ENCODE measurements around the gene CD46. TPM values are rescaled to one million over a fixed set of nuclear protein-coding genes. Genes with fewer than 3 reads are reported as not detected.

Gene CD46
- total RNA-seq, 1 experiment from 2014 or later = 114 TPM

- DNase-seq (ENCODE audit: low read depth) = no peak
Observed at GRCh38 chr1:207813512-207813881, 61.6 kb downstream of the CD46 start.

- DNase-seq (ENCODE audit: low read depth) = no peak
Observed at GRCh38 chr1:207813946-207814345, 62.1 kb downstream of the CD46 start.

GRCh38 chr1:207814469-207814868 lies 62.6 kb downstream of the CD46 start:
- DNase-seq (ENCODE audit: low read depth) = no peak

- no peak for DNase-seq (ENCODE audit: low read depth)
Observed at GRCh38 chr1:207815466-207815865, 63.6 kb downstream of the CD46 start.

DNA sequence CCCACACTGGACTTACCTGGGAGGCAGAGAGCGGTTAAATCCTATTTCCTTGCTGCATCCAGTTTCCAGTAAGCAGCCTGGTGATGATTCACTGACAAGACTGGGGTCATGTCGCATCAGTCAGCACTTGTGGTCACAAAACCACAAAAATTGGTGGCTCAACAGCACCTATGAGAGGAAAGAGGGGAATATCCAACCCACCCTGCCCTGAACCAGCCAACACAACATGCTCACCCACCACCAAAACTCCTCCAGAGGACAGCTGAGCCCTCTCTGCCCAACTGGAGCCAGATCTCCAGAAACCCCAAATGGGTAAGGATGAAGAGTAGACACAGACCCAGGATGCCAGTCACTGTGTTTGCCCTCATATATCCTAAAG lies 64.0 kb downstream of the CD46 start:
- DNase-seq (ENCODE audit: low read depth) = peak; percentile 89

- no peak for DNase-seq (ENCODE audit: low read depth)
Observed at GRCh38 chr1:207817166-207817565, 65.3 kb downstream of the CD46 start.

DNA sequence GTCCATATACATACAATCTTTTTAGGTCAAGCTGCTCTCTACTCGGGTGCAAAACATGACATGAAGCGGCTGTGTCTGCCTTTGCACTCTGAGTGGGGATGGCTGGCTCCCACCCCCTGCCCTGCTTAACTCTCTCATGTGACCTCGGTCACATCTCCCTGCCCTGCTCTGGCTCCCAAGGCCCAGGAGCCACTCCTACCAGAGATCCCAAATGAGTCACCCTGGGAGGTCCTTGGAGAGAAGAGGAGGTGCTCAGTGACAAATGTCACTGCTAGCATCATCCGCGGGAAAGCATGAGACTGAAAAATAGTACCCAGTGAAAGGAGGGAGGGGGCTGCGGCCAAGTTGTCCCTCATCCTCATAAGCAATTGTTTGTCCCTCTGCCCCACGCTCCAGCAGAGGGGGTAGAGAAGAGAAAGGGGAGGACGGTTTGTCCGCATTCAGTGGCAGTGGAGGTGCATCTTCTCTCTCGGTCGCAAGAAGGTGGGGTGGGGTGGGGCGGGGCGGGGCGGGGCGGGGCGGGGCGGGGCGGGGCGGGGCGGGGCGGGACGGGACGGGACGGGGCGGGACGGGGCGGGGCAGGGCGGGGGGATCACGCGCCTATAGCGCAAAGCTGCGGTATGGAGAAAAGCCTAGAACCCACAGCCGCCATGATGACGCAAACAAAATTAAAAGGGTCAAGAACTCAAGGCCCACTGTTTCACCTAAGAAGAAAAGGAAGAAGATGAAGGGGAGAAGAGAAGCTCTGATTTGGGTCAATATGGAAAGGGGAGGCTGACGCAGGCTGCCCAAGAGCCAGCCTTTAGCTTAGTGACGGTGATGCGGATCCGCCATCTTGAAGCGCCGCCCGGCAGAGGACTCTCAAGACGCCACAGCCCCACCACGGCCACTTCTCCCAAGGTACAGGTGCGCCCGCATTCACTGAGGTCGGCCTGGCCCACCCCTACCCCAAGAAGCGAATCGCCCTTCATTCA lies 66.2 kb downstream of the CD46 start:
- no peak for DNase-seq (ENCODE audit: low read depth)

- DNase-seq (ENCODE audit: low read depth) = peak; percentile 82
Observed at GRCh38 chr1:207818971-207819451, 67.2 kb downstream of the CD46 start.

GRCh38 chr1:207820568-207821463 lies 69.0 kb downstream of the CD46 start:
- no peak for DNase-seq (ENCODE audit: low read depth)

DNA sequence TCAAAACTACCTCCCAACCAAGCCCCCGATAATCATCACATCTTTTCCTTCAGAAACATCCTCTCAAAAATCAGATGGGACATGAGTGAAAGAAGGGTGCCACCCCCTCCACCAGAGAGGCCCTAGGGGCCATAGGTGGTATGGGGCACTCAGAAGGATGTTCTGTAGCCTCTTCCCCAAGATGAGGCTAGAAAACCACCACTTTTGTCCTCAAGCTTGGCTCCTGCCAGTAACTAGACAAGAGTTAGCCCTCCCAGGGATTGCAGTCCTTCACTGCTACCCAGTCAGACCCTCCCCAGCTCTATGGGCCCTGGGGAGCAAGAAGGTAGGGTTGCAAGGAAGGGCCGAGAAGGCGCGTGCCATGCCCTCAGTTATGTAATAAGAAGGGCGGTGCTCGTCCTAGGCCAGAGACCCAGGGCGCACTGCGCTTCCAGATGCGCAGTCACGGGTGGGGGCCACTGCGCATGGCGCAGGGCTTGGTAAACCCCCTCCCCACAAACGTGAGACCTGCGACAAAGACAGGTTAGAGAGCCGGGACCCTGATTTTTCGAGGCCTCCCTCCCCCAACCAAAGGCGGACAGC lies 69.7 kb downstream of the CD46 start:
- no peak for DNase-seq (ENCODE audit: low read depth)

GRCh38 chr1:207822124-207822601 lies 70.3 kb downstream of the CD46 start:
- no peak for DNase-seq (ENCODE audit: low read depth)

DNA sequence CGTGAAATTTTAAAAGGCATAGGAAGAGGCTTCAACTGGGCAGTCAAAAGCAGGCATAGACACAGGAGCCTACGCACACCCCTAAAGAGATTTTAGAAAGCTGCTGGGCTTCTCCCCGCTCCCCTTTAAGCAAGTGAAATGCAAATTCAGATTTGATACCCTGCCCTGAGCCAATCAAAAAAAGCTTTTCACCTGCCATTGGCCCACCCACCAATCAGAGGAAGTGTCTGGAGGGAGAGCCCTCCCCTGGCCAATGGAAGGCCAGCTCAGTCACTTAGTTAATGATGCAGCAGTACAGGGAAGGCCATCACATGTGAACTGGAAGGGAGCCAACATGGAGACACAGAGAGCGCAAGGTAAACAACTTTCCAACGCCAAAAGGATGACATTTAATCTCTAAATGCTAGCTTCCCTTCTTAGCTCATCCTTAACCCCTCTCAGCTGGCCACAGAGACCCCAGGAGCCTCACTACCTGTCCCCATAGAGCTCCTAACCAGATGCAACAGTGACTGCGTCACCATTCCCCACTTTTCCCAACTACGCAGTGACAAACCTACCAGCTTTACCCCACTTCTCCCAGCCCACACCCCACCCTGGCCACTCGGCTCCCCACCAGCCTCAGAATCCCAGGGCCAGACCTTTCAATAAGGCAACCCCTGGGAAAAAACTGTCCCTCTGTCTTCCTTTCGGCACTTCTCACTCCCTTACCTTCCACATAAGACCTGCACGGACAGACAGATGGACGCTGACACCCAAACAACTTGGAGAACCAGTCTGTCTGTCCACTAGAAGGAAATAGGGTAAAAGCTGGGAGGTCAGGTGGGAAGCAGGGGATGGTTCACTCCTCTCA lies 71.0 kb downstream of the CD46 start:
- DNase-seq (ENCODE audit: low read depth) = no peak

DNA sequence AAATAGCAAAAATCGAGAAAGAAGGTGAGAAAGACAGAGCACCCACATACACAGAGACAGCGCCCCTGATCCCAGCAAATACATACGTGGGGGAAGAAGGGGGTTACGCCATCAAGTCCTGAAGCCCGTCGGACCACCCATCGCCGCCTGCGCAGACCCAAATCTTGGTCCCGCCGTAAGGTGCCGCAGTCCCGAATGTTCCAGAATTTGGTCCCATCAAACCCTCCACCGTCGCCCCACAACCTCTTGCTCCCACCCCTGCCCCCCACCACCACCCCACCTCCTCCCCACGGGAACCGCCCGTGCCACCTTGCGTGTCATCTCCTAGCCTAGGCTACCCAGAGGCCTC lies 71.7 kb downstream of the CD46 start:
- DNase-seq (ENCODE audit: low read depth) = no peak

DNA sequence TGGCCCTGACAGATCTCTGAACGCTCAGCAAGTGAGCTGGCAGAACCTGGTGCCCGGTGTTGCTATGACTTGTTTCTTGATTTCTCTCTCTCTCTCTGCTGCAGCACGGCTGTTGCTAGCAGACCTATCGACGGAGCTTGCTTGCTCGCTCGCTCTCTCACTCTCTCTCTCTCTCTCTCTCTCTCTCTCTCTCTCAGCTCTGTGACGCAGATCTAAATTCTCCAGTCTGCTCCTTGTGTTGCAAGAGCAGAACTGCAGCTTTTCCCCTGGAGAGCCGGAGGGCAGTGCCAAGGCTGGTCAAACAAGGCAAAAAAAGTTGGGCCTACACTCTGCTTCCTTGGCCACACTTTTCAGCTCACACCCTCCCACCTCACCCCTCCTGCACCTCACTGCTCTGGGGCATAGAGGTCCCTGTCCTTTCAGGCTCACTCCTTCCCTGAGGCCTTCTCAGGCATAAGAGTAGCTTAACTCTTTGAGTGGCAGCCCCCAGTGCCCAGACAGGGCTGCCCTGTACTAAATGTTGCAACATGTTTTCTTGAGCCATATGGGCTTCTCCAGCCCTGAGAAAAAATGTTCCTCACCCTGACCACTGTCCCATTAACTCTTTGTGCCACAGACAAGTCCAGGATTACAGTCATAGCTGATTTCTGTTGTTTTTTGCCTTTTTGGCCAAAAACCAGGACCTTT lies 72.2 kb downstream of the CD46 start:
- peak; percentile 32 for DNase-seq (ENCODE audit: low read depth)

DNA sequence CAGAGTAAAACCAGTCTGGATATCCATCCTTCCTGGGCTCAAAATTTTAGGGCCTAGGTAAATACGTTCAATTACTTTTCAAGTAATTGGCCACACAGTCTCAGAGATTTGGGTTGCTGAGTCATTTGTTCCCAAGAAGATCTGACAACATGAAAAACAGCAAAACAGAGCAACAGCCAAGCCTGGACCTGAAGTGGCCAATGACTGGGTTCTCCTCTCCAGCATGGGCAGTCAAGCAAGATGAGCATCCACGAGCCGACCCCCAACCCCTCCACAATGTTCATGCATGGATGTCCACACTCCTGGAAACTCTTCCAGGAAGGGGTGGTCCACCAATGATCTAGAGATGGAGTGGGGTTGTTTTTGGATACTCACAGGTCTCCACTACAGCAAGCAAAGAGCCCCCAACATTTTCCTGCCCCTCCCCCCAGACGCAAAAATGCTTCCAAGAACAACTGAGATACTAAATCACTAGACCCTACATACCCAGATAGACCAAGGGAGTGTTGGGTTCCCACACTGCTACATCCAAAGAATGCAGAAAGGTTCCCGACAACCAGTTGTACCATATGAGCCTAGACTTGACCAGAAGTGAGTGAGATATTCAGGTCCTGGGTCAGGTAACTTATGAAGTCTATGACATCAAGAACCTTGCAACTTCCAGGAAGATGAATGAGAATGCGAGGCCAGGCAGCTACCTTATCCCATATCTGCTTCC lies 73.0 kb downstream of the CD46 start:
- no peak for DNase-seq (ENCODE audit: low read depth)

- no peak for DNase-seq (ENCODE audit: low read depth)
Observed at GRCh38 chr1:207825409-207825695, 73.5 kb downstream of the CD46 start.

DNA sequence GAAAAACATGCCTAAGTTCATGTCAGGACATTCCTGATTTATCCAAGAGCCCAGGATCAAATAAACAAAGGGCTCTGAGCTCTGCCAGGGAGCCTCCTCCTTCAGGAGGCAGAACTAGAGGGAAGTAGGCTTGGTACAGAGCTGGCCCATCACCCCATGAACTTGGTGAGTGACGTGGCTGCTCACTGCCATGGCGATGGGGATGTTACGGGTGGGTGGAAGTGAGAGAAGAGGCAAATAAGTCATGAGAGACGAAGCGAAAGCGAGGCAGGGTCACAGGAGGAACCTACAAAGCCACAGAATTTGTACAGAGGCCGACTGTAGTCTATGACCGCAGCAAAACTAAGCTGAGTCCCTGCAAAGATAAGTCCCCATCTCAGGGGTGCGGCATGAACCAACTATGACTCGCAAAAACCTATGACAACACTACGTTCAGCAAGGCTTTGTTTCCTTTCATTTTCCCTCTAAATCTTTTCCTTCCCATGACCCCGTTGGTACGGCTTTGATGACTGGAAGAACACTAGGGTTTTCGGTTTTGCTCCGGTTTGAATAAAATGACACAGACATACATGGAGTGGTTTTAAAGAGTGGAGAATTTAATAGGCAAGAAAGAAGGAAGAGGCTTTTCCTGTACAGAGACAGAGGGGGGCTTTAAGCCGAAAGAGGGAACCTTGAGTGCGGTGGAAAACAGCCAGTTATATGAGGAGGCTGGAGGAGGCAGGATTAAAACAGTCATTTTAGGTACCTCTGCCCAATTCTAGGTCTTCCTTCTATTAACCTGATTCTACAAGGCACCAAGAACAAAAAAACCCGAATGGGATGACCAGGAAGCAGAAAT lies 74.1 kb downstream of the CD46 start:
- no peak for DNase-seq (ENCODE audit: low read depth)

GRCh38 chr1:207826557-207827487 lies 75.0 kb downstream of the CD46 start:
- DNase-seq (ENCODE audit: low read depth) = no peak
